GM12873 (cell line): ENCODE results near the gene UQCC5.

ENCODE experiments used
- CTCF ChIP-seq: IDR thresholded peaks from 2 replicates; pipeline ENCODE4 v1.5.1; 2012; ENCODE audit warnings: low read depth, mild to moderate bottlenecking, moderate library complexity, low read length, control low read depth; ENCODE audit not compliant: insufficient read depth; ENCODE audit errors: missing control alignments

The UQCC5 gene

GRCh38 chr3:52536112-52536368 is 365 bp upstream of the UQCC5 start:
- no peak for TF ChIP-seq CTCF

DNA sequence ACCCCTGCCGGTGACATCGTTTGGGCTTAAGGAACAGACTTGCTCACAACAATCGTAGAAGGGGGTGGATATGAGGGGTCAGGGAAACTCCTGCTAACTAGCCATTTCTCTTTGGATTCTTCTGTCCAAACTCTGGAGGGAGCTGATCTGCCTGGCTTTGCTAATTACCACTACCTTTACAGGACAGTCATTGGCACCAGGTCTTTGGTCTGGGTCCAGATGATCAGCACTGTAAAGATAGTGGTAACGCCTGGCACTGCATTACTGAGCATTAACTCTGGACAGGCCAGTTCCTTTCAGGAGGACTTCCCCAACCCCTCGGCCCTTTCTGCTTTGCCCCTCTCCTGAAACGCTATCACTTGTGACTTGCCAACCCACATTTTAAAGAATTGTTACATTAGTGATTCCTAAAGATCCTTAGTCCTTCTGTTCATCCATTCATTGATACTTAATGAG is 788 bp downstream of the UQCC5 start:
- TF ChIP-seq CTCF = no peak

GRCh38 chr3:52537726-52538421 is 1.5 kb downstream of the UQCC5 start:
- no peak for TF ChIP-seq CTCF

DNA sequence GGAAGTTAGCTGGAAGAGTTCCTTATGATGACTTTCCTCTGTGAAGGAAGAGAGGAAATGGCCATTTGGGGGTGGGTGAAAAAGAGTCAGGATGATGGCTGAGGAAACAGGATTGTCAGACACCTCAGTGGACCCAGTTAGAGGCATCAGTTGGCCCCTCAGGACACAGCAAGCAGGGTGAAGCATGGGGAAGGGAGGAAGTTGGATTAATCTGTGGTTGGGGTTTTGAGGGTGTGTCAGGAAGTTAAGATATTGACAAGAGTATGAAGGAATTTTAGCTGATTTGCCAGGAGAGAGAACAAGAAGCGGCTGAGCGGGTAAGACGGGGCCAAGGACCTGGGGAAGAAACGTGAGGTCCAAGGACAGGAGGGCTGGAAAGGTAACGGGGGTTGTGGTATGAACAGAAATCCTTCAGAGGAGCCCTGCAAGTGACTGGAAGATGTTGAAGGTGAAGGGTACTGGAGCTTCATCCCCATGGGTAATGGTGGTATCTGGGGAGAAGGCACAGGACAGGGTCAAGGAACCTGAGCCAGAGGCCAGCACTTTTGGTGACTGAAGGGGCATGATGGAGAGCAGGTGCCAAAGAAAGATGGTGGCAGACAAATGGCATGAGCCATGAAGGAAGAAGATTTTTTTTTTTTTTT is 2.7 kb downstream of the UQCC5 start:
- TF ChIP-seq CTCF = no peak

GRCh38 chr3:52541050-52541449 is 4.6 kb downstream of the UQCC5 start:
- no peak for TF ChIP-seq CTCF

- TF ChIP-seq CTCF = no peak
These were observed 8.5 kb downstream of the UQCC5 start for GRCh38 chr3:52544937-52545336.

- no peak for TF ChIP-seq CTCF
These were observed 9.9 kb downstream of the UQCC5 start for GRCh38 chr3:52546111-52546901.
